HG03575 (cell line): Measurements from ENCODE around the gene OR2H2.

Experiments used
- ATAC-seq: cut with Tn5 transposase; IDR thresholded peaks from one replicate; pipeline ENCODE4 v1.9.1; 2021; ENCODE audit not compliant: unreplicated experiment, insufficient number of reproducible peaks, low FRiP score; ENCODE audit errors: extremely low read depth

The OR2H2 gene

DNA sequence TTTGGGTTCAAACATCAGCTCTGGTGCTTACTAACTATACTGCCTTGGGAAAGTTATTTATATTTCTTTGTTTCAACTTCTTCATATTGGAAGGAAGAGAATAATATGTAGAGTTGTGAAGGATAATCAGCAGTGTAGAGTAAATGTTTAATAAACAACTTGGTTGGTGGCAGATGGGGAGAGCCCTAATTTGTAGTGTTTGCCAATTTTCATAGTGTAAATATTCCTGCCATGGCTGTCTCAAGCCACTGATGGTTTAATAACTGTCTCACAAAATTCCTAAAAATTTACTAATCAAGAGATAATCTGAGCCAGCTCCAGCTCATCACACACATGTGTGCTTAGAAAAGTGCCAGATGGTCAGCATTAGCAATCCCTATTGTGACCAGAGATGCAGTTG is at the start of gene OR2H2:
Gene OR2H2 (plus strand): TSS at position 301 of the 400 bp plus-strand sequence. CDS start 2,824 bp downstream, outside the sequence.
- no peak for ATAC-seq

DNA sequence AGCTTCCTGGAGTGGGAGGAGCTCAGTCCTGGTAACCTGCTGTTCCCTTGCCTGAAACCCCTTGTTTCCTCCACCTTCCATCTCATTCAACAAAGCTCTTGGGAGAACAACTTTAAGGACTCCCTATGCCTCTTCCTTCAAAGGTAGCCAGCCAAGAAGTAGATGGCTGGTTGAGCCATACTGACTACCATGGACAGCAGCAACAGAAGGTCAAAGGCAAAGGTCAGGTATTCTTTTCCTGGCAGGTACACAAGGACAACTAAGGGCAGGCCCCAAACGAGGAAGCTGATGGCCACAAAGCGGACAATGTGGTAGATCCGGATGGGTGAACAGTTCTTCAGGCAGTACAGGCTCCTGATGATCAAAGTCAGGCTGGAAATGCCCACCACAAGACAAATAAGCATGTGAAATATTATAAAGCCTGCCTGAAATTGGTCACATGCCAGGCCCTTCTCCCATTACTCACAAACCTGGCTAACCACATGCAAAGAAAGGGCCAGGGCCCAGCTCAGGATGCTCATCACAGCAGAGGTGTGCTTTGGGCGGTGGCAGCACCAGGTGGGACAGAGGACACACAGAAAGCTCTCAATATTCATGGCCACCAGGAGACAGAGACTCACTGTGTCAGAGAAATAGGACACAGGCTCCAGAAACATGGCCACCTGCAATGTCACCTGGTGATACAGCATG is 47.1 kb upstream of the OR2H2 start:
- no peak for ATAC-seq

DNA sequence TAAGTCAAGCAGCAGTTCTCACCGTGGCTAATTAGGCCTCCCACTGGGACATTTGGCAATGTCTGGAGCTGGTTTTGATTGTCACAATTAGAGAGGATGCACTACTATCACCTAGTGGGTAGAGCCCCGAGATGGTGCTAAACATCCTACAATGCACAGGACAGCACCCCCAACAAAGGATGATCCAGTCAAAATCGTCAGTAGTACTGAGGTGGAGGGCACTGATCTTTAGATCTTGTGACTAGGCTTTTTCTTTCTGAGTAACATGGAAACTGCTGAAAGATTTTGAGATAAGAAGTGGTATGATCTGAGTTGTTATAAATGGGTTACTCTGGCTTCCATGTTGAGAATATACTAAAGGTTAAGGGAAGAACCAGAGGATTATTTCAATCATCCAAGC is 37.3 kb upstream of the OR2H2 start:
- no peak for ATAC-seq

DNA sequence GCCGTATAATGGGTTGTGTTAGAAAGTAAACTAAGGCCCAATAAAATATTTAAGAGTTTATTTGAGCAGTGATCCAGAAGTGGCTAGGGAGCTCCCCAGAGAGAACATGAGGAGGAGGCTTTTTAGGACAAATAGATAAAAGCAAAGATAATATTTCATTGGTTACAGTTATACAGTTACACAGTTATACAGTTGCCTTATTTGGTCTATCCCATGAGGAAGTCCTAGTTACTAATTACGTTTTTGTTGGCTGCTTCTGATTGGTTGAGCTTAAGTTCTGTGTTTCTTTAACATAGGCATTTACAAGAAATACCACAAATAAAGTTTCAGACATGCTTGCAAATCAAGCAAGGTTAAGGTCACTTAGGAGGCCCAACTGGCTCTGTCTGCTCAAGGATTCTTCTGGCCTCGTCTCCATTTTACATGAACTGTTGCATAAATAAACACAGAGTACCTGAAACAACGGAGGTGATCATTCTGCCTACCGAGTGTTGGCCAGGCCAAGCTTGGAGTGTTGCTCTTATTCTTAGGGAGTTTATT is 32.3 kb upstream of the OR2H2 start:
- ATAC-seq = no peak

DNA sequence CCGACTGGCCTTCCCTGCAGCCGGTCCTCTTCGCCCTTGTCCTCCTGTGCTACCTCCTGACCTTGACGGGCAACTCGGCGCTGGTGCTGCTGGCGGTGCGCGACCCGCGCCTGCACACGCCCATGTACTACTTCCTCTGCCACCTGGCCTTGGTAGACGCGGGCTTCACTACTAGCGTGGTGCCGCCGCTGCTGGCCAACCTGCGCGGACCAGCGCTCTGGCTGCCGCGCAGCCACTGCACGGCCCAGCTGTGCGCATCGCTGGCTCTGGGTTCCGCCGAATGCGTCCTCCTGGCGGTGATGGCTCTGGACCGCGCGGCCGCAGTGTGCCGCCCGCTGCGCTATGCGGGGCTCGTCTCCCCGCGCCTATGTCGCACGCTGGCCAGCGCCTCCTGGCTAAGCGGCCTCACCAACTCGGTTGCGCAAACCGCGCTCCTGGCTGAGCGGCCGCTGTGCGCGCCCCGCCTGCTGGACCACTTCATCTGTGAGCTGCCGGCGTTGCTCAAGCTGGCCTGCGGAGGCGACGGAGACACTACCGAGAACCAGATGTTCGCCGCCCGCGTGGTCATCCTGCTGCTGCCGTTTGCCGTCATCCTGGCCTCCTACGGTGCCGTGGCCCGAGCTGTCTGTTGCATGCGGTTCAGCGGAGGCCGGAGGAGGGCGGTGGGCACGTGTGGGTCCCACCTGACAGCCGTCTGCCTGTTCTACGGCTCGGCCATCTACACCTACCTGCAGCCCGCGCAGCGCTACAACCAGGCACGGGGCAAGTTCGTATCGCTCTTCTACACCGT is 31.5 kb upstream of the OR2H2 start:
- ATAC-seq = no peak

DNA sequence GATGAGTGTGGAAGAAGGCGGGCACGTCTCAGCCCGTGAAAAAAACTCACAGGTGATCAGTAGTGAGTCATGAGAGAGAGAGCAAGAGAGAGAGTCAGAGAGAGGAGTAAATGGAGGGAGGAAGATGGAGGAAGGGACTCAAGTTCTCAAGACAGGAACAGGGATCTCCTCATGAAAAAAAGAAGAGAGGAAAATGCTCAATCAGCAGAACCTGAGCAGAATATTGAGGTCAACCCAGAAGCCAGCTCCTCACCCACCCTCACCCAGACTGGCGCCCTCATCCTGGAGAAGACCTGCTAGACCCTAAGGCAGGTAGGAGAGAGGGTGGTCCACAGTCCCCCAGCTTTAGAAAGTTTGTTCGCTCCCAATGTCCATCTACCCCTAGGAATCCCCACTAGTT is 30.2 kb upstream of the OR2H2 start:
- no peak for ATAC-seq

DNA sequence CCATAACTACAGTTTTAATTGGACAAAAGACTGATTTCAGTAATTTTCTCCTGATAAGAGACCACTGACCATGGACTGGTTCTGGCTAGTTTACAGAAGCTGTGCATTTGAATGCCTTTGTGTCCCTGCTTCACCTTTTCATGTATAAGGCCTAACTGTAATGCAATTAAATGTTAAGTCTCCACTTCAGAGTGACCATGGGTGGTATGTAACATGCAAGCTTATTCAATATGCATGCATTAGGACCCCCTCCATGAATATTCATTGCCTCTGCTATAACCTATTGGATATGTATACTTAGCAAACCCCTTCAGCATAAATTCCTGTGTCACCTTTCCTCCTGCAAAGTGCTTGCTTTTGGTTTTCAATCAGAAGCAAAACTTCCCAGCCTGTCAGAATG is 27.6 kb upstream of the OR2H2 start:
- ATAC-seq = no peak

DNA sequence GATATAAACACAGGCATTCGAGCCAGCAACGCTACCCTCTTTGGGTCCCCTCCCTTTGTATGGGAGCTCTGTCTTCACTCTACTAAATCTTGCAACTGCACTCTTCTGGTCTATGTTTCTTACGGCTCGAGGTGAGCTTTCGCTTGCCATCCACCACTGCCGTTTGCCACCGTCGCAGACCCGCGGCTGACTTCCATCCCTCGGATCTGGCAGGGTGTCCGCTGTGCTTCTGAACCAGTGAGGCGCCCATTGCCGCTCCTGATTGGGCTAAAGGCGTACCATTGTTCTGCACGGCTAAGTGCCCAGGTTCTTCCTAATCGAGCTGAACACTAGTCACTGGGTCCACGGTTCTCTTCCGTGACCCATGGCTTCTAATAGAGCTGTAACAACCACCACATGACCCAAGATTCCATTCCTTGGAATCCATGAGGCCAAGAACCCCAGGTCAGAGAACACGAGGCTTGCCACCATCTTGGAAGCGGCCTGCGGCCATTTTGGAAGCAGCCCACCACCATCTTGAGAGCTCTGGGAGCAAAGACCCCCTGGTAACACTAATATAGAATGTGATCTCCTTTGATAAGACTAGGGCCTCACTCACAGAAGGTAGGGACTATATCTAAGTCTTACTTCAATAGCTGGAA is 26.4 kb upstream of the OR2H2 start:
- no peak for ATAC-seq

DNA sequence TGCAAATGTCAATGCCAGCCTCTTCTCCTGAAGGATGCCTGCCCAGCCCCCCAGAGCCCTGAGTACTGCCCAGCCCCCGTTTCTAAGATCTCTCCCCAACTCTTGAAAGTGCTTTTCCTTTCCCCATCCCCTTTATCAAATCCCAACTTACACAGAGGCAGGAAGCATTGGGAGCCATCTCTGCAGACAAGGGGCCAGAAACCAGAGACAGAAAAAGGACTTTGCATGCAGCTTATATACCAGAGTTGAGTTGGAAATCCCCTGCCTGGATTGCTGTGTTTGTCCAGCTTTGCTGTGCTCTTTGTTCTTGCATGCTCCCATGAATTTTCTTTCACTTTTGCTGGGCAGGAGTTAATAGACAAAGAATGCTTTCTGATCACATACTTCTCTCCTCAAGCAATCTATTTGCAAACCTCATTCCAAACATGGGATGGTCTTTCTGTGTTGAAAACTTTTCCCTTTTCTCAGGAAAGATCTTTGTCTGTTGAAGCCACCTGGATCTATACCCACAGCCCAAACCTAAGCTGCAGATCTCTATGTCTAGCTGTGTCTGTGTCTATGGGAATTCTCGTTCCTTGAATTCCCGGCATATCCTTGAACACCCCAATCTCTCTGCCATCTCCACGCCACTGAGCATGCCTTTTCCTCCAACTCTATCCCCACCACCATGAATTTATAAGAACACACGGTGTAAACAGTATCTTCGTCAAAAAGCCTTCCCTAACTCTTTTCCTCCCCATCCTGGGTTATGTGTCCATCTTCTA is 25.2 kb upstream of the OR2H2 start, which contains the start of gene UBD:
Gene UBD (minus strand): TSS at position 209 of the 764 bp plus-strand sequence. CDS start 31 bp downstream, at position 178.
- no peak for ATAC-seq

DNA sequence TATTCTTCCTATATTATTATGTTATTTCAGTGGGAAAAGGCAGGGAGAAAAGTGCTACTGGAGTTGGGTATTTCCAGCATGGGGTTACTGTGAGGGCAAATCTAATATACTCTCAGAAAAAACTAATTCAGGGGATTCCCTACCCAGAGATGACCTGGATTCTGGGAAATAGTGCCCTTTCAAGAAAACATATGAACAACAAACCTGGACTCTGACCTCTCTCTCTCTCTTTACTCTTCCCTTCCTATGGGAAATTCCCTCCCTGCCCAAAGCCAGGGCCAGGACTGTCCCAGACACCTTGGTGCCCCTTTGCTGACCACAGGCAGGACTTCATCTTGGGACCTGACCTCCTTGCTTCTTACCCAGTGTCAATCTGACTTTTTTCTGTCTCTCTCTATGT is 23.8 kb upstream of the OR2H2 start:
- ATAC-seq = no peak

DNA sequence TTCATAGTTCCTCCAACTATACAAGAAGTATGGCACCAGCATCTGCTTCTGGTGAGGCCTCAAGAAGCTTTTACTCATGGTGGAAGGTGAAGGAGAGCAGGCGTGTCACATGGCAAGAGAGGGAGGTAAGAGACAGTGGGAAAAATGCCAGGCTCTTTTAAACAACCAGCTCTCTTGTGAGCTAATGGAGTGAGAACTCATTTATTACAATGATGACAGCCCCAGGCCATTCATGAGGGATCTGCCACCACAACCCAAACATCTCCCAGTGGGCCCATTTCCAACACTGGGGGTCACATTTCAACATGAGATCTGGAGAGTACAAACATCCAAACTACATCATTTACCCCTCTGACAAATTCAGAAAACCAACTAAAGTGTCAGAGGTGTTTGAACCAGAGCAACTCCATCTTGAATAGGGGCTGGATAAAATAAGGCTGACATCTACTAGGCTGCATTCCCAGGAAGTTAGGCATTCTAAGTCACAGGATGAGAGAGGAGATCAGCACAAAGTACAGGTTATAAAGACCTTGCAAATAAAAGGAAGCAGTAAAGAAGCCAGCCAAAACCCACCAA is 23.2 kb upstream of the OR2H2 start:
- ATAC-seq = no peak

DNA sequence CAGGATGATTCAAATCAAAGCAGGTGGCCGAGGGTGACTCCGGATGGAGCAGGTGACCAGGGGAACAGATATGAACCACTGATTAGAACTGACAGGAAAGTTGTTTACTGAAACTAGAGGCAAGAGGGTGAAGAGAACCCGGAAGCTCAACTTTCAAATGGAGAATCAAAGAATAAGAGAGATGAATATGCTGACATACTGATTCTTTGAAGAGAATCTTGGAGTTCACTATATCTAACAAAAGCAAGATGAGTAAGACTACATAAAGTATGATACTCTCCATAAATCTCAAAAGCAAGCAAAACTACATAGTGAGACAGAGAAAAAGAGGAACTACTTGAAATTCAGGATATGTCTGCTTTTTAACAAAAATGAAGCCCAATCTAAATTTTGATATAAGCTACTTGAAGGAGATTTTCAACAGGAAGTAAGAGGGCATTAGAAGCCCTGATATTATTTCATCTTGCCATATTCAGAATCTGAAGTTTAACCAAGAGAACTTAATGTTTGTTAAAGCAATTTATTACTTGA is 21.4 kb upstream of the OR2H2 start:
- no peak for ATAC-seq

DNA sequence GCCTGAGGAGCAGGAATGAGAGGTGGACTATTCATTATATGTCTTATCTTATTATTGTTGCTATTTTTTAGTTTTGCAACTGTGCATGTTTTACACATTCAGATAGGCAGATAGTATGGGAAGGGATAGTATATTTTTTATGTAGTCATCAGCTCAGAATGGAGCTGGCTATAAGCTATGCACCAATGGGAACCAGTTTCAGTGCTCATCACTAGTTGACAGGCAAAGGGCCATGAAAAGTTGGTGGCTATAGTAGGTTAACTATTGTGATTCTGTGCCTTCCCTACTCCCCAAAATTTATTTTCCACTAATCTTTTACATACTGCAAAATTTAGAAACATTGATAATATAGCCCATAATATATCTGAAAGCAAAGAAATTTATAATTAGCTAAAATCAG is 20.0 kb upstream of the OR2H2 start:
- ATAC-seq = no peak

DNA sequence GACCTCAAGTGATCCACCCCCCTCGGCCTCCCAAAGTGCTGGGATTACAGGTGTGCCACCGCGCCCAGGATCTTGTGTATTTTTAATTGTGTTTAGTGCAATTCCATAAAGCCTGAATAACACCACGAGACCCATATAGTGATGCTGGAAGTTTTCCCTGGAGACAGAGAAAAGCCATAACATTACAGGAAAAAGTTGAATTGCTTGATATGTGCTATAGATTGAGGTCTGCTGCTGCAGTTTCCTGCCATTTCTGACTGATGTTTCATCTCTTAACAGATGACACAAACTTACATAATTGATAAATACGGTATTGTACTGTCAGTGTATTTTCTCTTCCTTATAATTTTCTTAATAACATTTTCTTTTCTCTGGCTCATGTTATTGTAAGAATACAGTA is 18.1 kb upstream of the OR2H2 start:
- no peak for ATAC-seq

DNA sequence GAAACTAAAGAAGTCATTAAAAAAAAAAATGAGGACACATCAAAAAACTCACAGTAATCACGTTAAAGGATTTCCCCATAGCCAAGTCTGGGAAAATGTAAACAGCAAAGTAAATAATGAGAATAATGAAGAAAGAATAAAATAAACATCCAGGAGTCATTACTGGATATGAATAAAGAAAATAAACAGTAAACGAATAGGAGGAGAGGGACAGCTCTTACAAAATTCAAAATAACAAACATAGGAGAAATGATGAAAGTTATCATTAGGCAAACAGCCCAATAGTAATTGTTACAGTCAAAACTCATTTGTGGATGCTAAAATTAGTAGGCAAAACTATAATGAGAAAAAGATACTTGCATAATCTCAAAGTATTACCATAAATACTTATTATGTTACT is 17.4 kb upstream of the OR2H2 start:
- ATAC-seq = no peak

DNA sequence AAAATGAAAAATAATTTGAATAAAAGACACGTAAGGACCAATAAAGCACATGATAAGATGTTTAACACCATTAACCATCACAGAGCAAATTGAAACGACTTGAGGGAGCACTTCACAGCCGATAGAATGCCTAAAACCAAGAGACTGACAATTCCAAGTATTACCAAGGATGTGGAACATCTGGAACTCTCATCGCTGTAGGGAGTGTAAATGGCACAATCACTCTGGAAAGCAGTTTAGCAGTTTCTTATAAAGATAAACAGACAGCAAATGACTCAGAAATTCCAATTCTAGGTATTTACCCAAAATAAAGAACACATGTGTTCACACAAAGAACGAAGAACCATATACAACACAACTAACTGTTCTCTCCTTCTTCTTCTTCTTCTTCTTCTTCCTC is 16.9 kb upstream of the OR2H2 start:
- ATAC-seq = no peak

DNA sequence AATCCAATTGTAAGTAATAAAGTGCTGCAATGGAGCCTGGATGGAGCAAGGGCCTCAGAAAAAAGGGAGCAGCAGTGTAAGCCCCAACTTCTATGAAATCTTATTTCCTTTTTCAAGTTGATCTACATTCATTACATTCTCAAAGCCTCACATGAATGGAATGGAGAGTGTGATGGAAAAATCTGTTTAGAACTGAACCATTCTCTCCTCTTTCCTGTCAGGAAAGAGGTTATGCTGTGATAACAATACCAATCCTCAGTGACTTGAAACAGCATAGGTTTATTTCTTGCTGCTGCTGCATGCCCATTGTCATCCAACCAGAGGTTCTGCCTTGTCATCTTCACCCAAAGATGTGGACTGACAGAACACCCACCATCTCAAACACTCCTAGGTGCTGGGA is 8.9 kb upstream of the OR2H2 start:
- no peak for ATAC-seq

DNA sequence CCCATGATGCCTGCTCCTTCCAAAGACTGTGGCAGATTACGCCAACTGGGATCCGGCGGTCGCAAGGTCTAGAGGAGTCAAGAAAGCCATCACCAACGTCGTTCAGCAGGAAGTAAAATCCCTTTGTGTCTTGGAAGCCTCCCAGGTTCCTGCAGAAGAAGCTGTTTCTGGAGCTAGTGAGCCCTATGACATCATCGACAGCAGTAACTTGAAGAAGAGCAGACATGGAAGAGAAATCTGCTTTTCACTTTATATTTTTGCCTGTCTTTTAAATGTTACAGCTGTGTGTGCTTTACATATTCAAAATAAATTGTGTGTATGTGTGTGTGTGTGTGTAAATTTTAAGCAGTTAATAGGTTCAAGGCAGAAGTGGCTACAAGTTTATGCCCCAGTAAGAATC is 7.4 kb upstream of the OR2H2 start:
- ATAC-seq = no peak
